NK-92 (cell line): ENCODE measurements around the gene EFL1.
A peak's percentile ranks its signal among the peaks of the same experiment; 100 is the strongest.
"Not testable (repeated sequence)": the region's sequence is repeated elsewhere in the genome, so short reads cannot be mapped to it uniquely, and the experiment has no call there.

Experiments used
- DNase-seq: peaks from one replicate; lab custom pipeline; 2025; ENCODE audit not compliant: unreplicated experiment; lab: John Stamatoyannopoulos, UW

EFL1 gene

GRCh38 chr15:82262422-82263026 lies at the start of gene EFL1, which contains the start of gene SAXO2:
TSS of gene EFL1 (minus strand) at chr15:82262734. CDS start at chr15:82261778, 956 bp downstream.
TSS of gene SAXO2 (plus strand) at chr15:82262818. CDS start at chr15:82262880, 62 bp downstream.
- peak; percentile 24 for DNase-seq

DNA sequence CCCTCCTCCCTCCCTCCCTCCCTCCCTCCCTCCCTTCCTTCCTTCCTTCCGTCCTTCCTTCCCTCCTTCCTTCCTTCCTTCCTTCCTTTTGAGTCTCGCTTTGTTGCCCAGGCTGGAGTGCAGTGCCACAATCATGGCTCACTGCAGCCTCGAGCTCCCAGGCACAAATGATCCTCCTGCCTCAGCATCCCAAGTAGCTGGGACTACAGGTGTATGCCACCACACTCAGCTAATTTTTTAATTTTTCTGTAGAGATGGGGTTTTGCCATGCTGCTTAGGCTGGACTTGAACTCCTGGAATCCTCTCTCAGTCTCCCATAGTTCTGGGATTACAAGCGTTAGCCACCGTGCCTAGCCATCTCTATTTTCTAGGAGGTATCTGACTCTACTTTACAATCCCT lies 48.8 kb upstream of the EFL1 start:
- not testable (repeated sequence) for DNase-seq

- DNase-seq, result no peak
Observed at GRCh38 chr15:82309802-82310201, 47.3 kb upstream of the EFL1 start.

DNA sequence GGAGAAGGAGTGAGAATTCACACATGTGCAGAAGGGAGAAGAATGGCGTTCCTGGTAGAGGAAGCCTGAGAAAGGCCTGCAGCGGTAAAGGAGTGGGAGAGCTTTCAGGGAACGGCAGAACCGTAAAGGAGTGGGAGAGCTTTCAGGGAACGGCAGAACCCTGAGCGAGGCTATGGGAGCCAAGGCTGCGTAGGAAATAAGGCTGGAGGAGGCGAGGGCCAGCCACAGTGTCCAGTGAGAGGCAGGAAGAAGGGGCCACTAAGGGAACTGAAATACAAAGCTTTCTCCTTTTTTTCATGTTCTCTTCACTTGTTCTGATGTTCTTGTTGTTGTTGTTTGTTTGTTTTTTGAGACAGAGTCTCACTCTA lies 45.2 kb upstream of the EFL1 start:
- no peak for DNase-seq

- no peak for DNase-seq
Observed at GRCh38 chr15:82306791-82307713, 44.5 kb upstream of the EFL1 start.

DNA sequence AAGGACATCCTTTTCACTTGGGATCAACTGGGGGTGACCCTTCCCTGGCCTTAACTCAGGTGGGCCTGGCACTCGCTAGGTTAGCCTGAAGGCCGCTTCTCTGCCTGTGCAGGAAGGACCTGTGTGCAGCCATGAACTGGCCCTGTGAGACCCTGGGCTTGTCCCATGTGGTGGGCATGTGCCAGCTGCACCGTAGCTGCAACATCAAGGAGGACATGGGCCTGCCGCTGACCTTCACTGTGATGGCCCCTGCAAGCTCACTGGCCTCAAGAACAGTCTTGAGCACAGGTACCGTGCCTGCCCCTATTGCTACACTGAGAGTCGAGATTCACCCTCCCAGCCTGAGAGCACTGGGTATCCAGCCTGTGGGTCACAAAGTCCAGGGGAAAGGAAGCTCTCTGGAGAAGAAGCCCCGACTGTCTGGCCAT lies 43.1 kb upstream of the EFL1 start:
- DNase-seq, result no peak

DNA sequence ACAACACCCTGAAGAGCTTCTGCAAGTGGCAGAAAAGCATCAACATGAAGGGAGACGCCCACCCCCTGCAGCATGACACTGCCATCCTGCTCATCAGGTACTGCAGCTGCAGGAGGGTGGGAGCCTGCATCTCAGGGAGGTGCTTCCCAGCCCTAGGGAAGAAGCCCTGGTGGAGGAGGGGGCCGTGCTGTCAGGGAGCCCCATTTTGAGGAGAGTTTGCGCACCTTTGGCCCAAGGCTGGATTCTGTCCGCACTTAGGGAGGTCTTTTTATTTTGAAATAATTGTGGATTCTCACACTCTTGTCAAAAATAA lies 42.2 kb upstream of the EFL1 start:
- DNase-seq, result no peak

DNA sequence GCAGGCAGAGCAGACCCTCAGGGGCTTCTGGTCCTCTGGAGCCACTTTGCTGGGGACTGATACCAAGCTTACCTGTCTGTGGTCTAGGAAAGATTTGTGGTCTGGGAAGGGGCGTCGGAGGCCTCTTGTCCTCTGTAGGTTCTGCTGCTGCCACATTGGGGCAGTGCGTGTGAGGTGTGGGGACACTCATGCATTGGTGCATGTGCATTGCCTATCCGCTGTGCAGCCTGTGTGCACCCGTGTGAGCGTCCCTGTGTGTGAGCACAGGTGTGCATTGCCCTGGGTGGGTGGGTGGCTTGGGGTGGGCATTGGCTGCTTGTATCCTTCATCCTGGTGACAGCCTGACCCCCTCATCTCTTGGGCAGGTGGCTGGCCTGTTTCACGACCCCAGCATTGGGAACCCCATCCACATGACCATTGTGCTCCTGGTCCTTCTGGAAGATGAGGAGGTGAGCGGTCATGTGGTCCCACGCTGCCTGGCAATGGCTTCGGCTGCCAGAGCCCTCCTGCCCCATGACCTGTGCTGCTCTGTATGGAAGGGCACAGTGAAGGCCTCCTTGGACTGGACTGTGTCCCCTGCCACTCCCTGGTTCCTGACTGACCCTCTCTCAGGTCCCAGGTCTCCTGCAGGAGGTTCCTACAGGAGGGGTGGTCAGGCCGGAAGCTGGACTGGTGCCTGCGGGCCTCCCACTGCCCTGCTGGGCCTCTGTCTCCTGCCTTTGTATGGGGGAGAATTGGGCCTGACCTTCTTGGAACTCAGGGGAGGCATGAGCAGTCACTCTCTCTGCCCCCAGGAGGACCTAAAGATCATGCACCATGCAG lies 41.6 kb upstream of the EFL1 start:
- no peak for DNase-seq

DNA sequence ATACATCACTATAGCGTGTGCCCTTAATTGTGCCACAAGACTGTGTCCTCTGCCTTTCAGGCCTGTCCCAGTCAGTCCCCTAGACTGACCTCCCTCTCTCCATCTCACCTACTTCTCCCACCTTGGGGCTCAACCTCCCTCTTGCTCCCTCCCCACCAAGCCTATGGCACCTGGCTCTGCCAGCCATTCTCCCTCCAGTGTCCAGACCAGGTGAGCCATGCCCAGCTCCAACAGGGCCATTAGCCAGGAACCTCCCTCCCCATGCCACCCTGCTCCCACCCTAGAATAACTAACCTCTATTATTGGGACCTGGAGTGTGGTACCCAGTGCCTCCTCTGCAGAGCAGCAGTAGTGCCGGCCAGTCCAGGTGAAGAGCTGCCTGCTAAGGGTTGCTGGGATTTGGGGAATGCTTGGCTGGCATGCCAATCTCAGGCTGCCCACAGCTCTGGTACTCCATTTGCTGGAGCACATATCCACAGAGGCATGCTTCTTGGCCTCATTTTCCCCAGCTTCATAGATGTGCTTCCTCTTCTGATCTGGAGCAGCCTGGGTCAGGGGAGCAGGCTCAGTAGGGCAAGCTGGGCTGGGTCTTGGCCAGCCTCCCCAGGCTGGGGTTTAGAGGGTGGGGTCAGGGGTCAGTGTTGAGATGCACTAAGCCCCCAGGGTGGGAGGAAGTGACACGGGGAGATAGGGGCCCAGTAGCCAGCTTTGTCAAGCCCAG lies 38.9 kb upstream of the EFL1 start:
- DNase-seq, result no peak

- no peak for DNase-seq
Observed at GRCh38 chr15:82300883-82301282, 38.3 kb upstream of the EFL1 start.

DNA sequence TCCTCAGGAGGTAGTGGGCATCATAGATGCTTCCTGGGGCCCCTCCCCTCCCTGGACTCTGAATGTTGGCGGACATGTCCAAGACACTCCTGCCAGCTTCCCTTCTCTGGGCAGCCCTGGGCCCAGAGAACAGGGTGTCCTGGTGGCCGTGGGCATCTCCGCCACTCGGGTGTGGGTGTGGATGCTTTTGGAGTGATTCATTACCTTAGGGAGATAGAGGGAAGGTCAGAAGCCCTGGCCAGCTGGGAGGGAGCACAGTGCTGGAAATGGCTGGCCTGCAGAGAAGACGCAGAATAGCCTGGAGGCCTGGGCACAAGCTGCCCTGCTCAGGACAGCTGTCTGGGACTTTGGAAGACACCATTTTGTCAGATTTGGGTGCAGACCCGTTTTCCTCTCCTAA lies 37.8 kb upstream of the EFL1 start:
- not testable (repeated sequence) for DNase-seq

GRCh38 chr15:82299511-82299914 lies 37.0 kb upstream of the EFL1 start:
- not testable (repeated sequence) for DNase-seq

DNA sequence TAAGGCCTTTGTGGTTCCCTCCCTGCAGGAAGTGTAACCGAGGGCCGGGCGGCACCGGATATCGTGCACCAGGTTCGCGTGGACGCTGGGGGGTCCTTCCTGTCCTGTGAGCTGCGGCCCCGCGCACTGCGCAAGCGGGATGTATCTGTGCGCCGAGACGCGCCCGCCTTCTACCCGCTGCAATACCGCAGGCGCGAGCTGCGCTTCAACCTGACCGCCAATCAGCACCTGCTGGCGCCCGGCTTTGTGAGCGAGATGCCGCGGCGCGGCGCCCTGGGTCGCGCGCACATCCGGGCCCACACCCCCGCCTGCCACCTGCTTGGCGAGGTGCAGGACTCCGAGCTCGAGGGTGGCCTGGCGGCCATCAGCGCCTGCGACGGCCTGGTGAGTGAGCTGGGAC lies 36.0 kb upstream of the EFL1 start:
- DNase-seq, result no peak

- no peak for DNase-seq
Observed at GRCh38 chr15:82298032-82298431, 35.5 kb upstream of the EFL1 start.

- no peak for DNase-seq
Observed at GRCh38 chr15:82297546-82297945, 35.0 kb upstream of the EFL1 start.

DNA sequence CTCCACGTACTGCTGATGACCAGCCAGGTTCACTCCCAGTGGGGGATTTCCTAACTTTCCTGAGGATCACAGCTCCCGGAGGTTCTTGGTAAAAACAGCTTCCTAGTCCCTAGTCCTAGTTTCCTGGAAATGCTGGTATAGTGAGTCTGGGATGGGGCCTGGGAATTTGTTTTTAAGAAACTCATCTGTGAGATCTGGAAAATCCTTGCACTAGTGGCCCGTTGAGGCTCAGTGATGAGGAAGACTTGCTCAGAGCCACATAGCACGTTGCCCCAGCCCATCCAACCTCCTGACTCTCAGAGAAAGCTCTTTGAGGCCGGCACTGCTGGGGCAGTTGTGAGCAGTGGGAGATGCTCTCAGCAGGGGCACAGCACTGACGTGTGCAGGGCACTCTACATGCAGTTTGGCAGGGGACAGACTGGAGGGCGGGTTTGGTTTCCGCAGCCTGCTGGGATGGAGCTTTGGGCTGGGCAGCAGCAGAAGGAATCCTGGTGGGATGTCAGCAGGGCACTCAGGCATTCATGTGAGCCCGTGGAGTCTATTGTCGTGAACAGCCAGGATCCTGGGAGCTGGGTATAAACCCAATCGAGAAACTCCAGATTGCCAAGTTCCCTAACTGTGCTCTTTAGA lies 31.6 kb upstream of the EFL1 start:
- DNase-seq, result no peak

DNA sequence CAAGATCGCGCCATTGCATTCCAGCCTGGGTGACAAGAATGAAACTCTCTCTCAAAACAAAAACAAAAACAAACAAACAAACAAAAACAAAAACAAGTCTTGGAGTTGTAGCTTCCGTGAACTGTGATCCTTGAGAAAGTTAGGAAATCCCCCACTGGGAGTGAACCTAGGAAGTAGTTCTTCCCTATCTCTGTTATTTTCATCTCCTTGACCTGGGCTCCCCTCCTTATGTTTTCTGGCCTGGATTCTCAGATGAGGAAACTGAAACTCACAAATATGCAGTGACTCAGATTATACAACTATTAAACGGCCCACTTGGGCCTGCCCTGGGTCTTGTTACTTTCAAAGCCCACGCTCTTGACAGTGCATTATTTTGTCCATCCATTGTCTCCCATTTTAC lies 29.7 kb upstream of the EFL1 start:
- no peak for DNase-seq

DNA sequence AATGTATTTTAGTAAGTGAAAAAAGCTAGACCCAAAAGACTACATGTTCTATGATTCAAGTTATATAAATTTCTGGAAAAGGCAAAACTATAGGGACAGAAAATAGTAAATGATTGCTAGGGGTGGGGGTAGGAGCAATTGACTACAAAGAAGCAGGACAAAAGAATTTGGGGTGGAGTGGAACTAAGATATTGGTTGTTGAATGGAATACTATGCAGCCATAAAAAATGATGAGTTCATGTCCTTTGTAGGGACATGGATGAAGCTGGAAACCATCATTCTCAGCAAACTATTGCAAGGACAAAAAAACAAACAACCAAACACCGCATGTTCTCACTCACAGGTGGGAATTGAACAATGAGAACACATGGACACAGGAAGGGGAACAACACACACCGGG lies 25.7 kb upstream of the EFL1 start:
- not testable (repeated sequence) for DNase-seq

- not testable (repeated sequence) for DNase-seq
Observed at GRCh38 chr15:82286475-82286874, 23.9 kb upstream of the EFL1 start.

- DNase-seq, result not testable (repeated sequence)
Observed at GRCh38 chr15:82284381-82284780, 21.8 kb upstream of the EFL1 start.
